ENCODE results near the gene RASGRF1. TPM values are rescaled to one million over a fixed set of nuclear protein-coding genes. Genes with fewer than 3 reads are reported as not detected.
A peak's percentile ranks its signal among the peaks of the same experiment; 100 is the strongest.

RASGRF1 gene
- total RNA-seq, 1 donor from 2014 or later: not detected

DNA sequence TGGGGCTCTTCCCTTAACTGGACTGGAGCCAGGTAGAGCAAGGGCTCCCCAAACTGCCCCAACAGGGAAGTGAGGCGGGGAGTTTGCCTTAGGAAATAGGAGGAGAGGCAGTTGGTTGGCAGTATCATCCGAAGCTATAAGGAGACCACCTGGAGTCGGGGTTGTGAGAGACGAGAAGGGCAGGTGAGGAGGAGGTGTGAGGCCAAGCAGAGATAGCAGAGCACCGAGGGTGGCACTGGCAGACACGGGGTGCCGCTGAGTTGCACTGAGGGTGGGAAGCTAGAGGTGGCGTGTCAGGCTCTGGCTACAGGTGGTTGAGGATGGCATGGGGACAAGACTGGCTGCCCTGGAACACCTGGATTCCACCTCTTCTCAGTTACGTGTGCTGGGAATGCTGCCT, 17.2 kb downstream of the RASGRF1 start:
- DNase-seq (no peak), ATAC-seq (ENCODE audit: poor library complexity) (no peak)
- intact Hi-C loops (cut with DNase I): no loop called here

- DNase-seq (peak; percentile 62), ATAC-seq (ENCODE audit: poor library complexity) (peak; percentile 91)
- intact Hi-C loops (cut with DNase I): no loop called here
These were observed 18.7 kb downstream of the RASGRF1 start for GRCh38 chr15:79071901-79072300.

- intact Hi-C loops (cut with DNase I): no loop called here
- ATAC-seq (ENCODE audit: poor library complexity): no peak
These were observed 21.8 kb downstream of the RASGRF1 start for GRCh38 chr15:79068790-79069189.

DNA sequence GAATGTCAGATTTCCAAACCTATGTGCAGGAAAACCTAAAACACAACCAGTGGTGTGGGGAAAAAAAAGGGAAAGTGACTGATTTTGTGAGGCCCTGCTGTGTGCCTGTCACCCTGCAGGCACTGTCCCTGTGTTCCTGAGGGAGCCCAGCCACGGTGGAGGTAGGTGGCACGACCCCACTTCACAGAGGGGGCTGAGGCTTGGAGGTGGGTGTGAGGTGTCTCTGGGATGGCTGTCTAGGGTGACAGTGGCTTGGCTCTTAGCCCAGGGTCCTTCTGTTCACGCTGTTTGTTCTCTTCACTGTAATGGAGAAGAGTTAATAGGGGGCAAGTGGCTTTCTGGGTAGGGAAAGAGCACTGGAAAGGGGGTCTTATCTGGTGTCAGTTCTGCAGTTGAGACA, 22.6 kb downstream of the RASGRF1 start:
- ATAC-seq (ENCODE audit: poor library complexity) (no peak), DNase-seq (no peak)
- intact Hi-C loops (cut with DNase I): no loop called here

More at GRCh38 chr15:79068790-79069189, 21.8 kb downstream of the RASGRF1 start:
- DNase-seq: no peak

DNA sequence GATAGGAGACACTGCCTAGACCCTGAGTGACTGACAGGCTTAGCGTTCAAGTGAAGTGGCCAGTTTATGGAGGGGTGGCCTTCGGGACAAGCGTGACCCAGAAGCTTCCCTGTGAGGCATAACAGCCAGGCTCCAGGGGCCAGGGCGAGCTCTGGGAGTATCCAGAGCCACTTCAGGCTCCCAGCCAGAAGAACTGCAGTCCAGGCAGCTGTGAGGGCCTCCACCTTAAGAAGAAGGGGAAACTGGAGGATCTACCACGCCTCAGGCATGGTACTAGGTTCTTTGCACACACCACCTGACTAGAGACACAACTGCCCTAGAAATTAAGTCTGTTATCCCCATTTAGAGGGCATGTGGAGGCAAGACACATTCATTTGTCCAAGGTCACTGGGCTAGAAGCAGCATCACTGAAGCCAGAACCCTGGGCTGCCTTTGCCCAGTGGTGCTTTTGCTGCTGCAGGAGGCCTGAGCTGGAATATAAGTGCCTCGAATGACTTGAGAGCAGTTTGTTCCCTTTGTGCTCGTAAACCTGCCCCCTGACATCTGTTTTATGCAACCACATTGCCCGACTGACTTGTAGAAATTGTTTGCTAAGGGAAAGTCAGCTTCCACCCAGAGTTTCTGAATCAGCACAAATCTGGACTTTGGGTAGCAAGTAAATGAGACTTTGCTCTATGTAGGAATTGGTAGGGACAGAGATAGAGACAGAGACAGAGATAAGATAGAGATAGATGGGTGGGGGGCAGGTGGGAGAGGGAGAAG, 23.3 kb downstream of the RASGRF1 start:
- intact Hi-C loops (cut with DNase I): no loop called here
- ATAC-seq (ENCODE audit: poor library complexity) (peak; percentile 28), DNase-seq (no peak)

DNA sequence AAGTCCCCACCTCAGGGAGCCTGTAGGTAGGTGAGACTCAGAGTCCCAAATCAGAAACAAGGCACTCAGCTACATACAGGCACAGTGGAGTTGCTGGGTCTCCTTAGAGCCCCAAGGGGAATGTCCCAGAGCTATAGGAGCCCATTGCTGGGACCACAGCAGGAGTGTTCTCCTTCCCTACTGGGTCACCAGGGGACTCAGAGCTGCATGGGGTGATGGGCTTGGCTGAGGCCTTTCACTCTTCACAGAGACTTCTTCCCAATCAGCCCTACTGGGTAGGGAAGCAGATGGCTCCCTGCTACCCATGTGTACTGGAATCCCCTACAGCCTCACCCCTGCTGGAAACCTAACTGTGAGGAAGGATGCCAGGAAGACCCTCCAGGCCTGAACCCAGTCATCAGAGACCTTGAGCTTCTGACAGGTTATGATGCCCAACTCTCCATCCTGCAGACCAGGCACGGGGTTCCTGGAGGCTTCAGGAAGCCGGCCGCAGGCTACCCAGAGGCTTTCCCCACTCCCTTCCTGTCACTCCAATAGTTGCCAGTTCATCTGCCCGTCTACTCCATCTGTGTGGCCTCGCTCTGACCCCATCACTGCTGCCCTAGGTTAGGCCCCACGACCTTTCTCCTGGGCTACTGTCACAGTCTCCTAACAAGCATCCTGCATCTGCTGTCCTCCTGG, 24.0 kb downstream of the RASGRF1 start:
- intact Hi-C loops (cut with DNase I): no loop called here
- no peak for DNase-seq
- ATAC-seq (ENCODE audit: poor library complexity): no peak

GRCh38 chr15:79065706-79066376, 24.7 kb downstream of the RASGRF1 start:
- ATAC-seq (ENCODE audit: poor library complexity): no peak

GRCh38 chr15:79065361-79065705, 25.2 kb downstream of the RASGRF1 start:
- intact Hi-C loops (cut with DNase I): no loop called here
- no peak for DNase-seq
- ATAC-seq (ENCODE audit: poor library complexity): no peak

More at GRCh38 chr15:79065706-79066376, 24.7 kb downstream of the RASGRF1 start:
- DNase-seq: no peak
- intact Hi-C loops (cut with DNase I): no loop called here

GRCh38 chr15:79064496-79064895, 26.1 kb downstream of the RASGRF1 start:
- no peak for DNase-seq
- no peak for ATAC-seq (ENCODE audit: poor library complexity)
- intact Hi-C loops (cut with DNase I): no loop called here

GRCh38 chr15:79060175-79060574, 30.4 kb downstream of the RASGRF1 start:
- no peak for DNase-seq
- intact Hi-C loops (cut with DNase I): no loop called here
- ATAC-seq (ENCODE audit: poor library complexity): no peak

DNA sequence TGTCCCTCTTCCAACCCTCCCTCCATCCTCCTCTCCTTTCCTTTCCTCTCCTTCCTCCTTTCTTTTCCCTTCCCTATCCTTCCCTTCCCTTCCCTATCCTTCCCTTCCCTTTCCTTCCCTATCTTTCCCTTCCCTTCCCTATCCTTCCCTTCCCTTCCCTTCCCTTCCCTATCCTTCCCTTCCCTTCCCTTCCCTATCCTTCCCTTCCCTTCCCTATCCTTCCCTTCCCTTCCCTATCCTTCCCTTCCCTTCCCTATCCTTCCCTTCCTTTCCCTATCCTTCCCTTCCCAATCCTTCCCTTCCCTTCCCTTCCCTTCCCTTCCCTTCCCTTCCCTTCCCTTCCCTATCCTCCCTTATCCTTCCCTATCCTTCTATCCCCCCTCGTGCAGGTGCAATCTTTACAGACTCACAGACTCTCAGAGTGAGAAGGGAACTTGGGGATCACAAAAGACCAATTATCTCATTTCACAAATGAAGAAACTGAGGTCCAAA, 31.5 kb downstream of the RASGRF1 start:
- no peak for ATAC-seq (ENCODE audit: poor library complexity)
- no peak for DNase-seq
- intact Hi-C loops (cut with DNase I): no loop called here

GRCh38 chr15:79058260-79058850, 32.2 kb downstream of the RASGRF1 start:
- DNase-seq (no peak), ATAC-seq (ENCODE audit: poor library complexity) (no peak)
- intact Hi-C loops (cut with DNase I): no loop called here

DNA sequence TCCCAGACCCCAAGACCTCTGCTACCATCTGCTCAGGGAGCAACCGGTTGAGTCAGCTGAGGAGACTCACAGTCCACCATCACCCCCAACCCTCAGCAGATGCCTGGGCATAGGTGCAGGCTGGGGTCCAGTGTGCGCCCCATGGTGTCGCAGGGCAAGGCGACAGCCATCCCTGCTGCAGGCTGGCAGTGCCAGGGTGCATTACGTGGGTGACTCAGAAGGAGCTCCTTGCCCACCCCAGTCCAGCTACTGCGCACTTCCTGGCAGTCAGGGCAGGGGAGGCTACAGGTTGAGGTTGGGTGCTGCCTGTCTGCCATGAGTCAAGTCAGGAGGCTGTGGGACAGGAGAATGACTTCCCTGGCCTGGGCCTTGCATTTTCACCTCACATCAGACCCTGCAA, 33.5 kb downstream of the RASGRF1 start:
- intact Hi-C loops (cut with DNase I): no loop called here
- no peak for DNase-seq
- no peak for ATAC-seq (ENCODE audit: poor library complexity)

GRCh38 chr15:79054350-79054749, 36.2 kb downstream of the RASGRF1 start:
- no peak for DNase-seq
- no peak for ATAC-seq (ENCODE audit: poor library complexity)
- intact Hi-C loops (cut with DNase I): no loop called here

DNA sequence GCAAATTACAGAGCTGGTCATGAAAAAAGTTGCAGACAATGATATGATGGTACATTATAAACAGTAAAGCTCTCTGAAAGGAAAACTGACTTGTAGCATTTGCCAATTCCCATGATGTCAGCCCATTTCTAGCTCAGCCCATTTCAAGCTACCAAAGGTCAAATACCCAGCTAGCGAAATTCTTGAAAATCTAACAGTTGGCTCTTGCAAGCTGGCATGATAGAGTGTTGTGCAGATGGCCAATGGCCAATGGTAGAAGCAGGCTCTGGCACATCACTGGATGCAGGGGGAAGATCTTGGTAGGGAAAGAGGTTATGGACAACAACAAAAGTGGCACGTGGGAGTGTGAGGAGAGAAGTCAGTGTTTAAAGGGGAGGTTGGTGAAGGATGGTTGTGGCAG, 36.7 kb downstream of the RASGRF1 start:
- no peak for DNase-seq
- intact Hi-C loops (cut with DNase I): no loop called here
- no peak for ATAC-seq (ENCODE audit: poor library complexity)

GRCh38 chr15:79051941-79052731, 38.4 kb downstream of the RASGRF1 start:
- intact Hi-C loops (cut with DNase I): no loop called here
- ATAC-seq (ENCODE audit: poor library complexity) (no peak), DNase-seq (no peak)

DNA sequence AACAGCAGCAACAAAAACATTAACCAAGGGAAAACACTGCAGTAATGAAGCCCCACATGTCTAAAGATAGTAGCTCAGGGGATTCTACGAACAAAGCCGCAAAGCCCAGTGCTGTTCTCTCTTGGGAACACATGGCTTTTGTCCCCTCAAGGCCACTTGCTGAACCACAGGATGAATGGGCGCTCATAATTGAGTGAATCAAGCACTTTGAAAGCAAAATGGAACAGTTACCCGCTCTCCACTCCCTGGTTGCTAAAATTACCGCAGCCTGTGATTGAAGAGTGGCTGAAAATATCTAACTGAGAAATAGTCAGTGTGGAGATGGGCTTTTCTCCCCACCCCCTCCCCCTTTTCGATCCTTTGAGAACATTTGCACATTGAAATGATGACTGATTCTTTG, 39.6 kb downstream of the RASGRF1 start:
- intact Hi-C loops (cut with DNase I): no loop called here
- ATAC-seq (ENCODE audit: poor library complexity) (no peak), DNase-seq (no peak)

GRCh38 chr15:79050341-79050740, 40.2 kb downstream of the RASGRF1 start:
- DNase-seq: no peak

GRCh38 chr15:79049416-79049815, 41.2 kb downstream of the RASGRF1 start:
- ATAC-seq (ENCODE audit: poor library complexity): no peak
- intact Hi-C loops (cut with DNase I): no loop called here
- DNase-seq: no peak

More at GRCh38 chr15:79050341-79050740, 40.2 kb downstream of the RASGRF1 start:
- no peak for ATAC-seq (ENCODE audit: poor library complexity)
- intact Hi-C loops (cut with DNase I): no loop called here
